Fibroblast of peridontal ligament (primary cell): Measurements from ENCODE around the gene BPTF.
"Not testable (repeated sequence)": the region's sequence is repeated elsewhere in the genome, so short reads cannot be mapped to it uniquely, and the experiment has no call there.

Experiments
- DNase-seq: peaks from one replicate; pipeline ENCODE4 v3.0.0-alpha.2; 2010; ENCODE audit errors: extremely low read depth

The BPTF gene, protein sequence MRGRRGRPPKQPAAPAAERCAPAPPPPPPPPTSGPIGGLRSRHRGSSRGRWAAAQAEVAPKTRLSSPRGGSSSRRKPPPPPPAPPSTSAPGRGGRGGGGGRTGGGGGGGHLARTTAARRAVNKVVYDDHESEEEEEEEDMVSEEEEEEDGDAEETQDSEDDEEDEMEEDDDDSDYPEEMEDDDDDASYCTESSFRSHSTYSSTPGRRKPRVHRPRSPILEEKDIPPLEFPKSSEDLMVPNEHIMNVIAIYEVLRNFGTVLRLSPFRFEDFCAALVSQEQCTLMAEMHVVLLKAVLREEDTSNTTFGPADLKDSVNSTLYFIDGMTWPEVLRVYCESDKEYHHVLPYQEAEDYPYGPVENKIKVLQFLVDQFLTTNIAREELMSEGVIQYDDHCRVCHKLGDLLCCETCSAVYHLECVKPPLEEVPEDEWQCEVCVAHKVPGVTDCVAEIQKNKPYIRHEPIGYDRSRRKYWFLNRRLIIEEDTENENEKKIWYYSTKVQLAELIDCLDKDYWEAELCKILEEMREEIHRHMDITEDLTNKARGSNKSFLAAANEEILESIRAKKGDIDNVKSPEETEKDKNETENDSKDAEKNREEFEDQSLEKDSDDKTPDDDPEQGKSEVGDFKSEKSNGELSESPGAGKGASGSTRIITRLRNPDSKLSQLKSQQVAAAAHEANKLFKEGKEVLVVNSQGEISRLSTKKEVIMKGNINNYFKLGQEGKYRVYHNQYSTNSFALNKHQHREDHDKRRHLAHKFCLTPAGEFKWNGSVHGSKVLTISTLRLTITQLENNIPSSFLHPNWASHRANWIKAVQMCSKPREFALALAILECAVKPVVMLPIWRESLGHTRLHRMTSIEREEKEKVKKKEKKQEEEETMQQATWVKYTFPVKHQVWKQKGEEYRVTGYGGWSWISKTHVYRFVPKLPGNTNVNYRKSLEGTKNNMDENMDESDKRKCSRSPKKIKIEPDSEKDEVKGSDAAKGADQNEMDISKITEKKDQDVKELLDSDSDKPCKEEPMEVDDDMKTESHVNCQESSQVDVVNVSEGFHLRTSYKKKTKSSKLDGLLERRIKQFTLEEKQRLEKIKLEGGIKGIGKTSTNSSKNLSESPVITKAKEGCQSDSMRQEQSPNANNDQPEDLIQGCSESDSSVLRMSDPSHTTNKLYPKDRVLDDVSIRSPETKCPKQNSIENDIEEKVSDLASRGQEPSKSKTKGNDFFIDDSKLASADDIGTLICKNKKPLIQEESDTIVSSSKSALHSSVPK (N-terminal part only)

GRCh38 chr17:67824735-67825626 is at the start of gene BPTF:
Gene BPTF, plus strand, starts transcription at chr17:67825503. Its CDS starts 222 bp downstream, at chr17:67825725.
- DNase-seq, result peak; percentile 84

DNA sequence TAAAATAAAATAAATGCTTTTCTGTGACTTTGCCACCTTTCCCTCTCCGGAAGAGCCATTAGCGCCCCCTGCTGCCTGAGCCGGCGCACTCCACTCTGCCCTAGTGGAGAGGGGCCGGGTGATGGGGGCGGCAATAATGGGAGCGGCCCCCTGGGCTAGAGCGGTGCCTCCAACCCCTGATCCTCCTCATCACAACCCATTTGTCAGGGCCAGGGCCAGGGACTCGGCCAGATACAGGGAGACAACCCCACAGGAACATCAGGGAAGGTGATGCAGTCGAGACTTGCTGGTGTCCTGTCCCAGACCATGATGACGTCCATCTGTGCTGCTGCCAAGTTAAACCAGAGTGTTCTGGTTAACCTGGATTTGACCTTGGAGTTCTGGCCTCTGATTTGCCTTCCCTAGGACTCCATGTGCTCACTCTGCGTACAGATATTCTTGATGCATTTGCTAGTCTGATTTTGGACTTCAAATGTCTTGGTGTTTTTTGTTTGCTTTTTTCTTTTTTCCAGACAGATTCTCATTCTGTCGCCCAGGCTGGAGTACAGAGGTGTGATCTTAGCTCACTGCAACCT is 46.1 kb upstream of the BPTF start:
- peak; percentile 73 for DNase-seq

- no peak for DNase-seq
Measured at GRCh38 chr17:67784364-67785121, 40.8 kb upstream of the BPTF start.

DNA sequence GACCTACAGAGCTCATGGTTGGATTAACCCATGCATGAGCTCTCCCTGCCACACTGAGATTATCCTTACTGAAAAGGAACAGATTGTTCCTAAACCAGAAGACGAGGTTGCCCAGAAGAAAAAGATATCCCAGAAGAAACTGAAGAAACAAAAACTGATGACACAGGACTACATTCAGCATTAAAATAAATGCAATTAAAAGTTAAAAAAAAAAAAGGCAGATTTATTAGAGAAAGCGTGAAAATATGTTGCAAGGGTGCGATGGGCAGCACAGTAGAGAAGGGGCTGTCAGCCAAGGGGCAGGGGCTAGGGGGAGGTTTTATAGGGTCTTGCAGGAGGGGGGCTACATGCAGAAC is 40.2 kb upstream of the BPTF start:
- no peak for DNase-seq

GRCh38 chr17:67785504-67785903 is 39.8 kb upstream of the BPTF start:
- DNase-seq, result no peak

DNA sequence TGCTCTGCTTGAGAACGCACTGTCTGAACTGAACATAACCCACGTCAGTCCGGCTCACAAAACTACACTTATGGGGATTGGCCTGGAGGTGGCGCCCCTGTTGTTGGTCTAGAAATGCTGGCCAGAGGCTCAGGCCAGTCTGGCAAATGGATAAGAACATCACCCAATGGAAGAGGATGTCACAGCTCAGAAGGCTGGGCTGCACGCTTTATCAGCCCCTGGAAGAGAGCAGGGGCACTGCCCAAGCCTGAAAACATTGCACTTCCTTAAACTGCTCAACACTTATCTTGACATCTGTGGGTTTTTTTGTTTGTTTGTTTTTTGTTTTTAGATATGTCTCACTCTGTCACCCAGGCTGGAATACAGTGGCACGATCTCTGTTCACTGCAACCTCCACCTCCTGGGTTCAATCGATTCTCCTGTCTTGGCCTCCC is 24.8 kb upstream of the BPTF start:
- peak; percentile 74 for DNase-seq

GRCh38 chr17:67801626-67802175 is 23.6 kb upstream of the BPTF start:
- DNase-seq, result no peak

- DNase-seq, result no peak
Measured at GRCh38 chr17:67810464-67810863, 14.8 kb upstream of the BPTF start.

GRCh38 chr17:67812380-67812779 is 12.9 kb upstream of the BPTF start:
- not testable (repeated sequence) for DNase-seq

- no peak for DNase-seq
Measured at GRCh38 chr17:67813803-67814180, 11.5 kb upstream of the BPTF start.

DNA sequence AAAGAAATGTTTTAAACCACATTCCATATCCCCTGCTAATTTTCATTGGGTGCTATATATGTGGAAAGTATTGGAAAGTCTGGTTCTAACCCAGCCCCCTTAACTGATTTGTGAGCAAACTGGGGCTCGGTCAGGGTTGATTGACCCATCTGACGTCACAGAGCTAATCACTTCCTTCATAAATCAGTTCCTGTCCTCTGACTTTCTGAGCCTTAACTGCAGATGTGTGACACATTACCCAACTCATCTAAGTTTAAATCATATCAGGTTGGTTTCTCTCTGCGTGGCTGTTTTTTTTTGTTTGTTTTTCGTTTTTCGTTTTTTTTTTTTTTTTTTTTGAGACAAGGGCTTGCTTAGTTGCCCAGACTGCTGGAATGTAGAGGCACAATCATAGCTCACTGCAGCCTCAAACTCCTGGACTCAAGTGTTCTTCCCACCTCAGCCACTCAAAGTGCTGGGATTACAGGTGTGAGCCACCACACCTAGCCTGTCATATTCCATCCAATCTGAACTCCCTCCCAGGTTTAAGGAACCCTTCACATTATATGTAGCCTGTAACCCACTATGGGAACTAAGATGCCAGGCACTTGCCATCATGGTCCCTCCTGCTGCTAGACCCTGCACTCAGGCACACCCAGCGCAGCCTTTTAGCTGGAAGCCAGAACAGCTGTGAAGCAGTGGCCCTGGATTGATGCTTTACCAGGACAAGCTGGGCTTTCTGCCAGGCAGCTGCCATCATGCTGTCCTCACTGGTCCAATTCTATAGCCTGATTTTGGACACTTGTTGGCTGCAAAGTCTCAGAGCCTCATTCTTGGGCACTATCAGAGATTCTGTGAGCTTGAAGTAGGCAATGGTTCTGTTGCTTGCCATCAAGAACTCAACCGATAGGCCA is 6.9 kb upstream of the BPTF start:
- DNase-seq, result no peak

DNA sequence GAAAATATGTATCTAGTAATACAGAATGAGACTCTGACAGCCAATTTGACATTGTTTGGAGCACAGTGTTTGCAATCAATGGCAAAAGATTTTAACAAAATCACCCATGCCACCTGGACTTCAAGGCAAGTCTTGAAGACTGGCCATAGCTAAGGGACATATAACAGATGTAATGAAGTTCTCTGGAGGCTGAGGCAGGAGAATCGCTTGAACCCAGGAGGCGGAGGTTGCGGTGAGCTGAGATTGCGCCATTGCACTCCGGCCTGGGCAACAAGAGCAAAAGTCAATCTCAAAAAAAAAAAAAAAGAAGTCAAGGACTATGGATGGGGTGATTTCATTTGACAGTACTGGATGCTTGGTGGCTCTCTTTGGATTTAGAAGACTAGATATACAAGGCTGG is 5.6 kb upstream of the BPTF start:
- DNase-seq, result no peak

DNA sequence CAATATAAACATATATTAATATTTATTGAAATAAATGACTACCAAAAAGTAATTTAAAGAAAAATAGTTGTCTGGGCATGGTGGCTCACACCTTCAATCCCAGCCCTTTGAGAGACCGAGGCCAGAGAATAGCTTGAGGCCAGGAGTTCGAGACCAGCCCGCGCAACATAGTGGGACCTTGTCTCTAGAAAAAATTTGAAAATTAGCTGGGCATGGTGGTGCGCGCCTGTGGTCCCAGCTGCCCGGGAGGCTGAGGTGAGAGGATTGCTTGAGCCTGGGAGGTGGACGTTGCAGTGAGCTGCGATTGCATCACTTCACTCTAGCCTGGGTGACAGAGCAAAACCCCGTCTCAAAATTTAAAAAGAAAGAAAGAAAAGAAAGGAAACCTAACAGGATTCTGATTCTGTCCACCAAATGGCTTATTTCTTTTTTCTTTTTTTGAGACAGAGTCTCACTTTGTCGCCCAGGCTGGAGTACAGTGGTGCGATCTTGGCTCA is 3.4 kb upstream of the BPTF start:
- no peak for DNase-seq

GRCh38 chr17:67825627-67826601 is 611 bp downstream of the BPTF start:
- DNase-seq, result peak; percentile 22

DNA sequence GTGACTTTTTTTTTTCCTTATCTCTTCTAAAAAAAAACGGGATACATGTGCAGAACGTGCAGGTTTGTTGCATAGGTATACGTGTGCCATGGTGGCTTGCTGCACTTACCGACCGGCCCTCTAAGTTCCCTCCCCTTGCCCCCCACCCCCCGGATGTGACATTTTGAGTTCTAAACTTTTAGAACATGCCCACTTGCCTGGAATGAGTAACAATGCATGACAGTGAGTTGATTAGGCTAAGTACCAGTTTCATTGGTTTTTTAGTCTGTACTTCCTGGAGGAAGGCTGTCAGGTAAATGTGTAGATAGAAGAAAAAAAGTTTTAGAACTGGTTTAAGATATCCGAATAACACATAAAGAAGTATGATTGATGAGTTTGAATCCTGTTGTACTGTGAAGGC is 4.0 kb downstream of the BPTF start:
- DNase-seq, result no peak

- no peak for DNase-seq
Measured at GRCh38 chr17:67830440-67830839, 5.1 kb downstream of the BPTF start.

DNA sequence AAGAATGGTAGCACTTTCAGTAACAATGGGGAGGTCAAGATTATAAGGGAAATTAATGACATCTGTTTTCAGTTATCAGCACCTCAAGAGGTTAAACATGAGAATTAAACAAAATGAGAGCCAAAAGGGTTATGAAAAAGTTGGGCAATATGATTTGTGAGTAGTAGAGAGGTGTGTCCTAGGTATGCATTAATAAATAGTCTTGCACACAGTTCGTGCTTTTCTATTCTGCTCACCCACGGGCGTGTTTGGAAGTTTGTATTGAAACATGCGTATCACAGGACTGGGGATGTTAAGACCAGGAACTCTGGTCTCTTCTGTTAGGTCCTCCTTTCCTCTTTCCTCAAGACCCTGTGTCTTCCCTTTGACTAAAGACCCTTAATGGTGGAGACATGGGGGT is 6.0 kb downstream of the BPTF start:
- no peak for DNase-seq
